ENCODE data around the gene ZDHHC12. TPM values are rescaled to one million over a fixed set of nuclear protein-coding genes. Genes with fewer than 3 reads are reported as not detected.

Gene ZDHHC12
- total and polyA plus RNA-seq, 2 of the 8 experiments (the other 6 are each of a cell fraction or from before 2014, with no cell fraction given), result 35.0 to 93.8 TPM

DNA sequence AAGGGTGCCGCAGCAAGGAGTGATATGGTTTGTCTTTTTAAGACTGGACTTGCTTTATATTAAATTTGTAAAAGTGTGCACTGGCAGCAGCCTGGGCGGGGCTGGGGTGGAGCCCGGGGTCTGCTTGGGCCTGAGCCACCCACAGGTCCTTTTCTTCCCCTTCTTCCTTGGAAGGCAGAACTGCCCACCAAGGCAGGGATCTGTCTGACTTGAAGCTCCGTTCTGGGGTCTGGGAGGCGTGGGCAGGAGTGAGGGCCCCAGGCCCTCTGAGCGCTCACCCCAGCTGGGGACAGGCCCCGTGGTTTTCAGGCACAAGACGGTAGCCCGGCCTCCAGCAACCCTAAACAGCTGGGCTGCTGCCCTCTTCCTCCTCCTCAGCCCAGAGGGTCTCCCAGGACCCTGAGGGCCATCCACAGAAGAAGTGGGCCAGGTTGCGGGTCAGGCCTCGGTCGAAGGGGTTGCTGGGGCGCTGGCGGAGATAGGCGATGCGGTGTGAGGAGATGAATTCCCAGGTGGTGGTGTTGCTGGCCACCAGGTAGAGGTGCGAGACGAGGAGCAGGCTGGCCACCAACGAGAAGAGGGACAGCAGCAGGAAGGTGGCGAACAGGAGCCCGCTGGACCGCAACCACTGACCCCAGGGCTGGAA is 3.0 kb downstream of the ZDHHC12 start (continued):
- TF ChIP-seq, protein P1, sequence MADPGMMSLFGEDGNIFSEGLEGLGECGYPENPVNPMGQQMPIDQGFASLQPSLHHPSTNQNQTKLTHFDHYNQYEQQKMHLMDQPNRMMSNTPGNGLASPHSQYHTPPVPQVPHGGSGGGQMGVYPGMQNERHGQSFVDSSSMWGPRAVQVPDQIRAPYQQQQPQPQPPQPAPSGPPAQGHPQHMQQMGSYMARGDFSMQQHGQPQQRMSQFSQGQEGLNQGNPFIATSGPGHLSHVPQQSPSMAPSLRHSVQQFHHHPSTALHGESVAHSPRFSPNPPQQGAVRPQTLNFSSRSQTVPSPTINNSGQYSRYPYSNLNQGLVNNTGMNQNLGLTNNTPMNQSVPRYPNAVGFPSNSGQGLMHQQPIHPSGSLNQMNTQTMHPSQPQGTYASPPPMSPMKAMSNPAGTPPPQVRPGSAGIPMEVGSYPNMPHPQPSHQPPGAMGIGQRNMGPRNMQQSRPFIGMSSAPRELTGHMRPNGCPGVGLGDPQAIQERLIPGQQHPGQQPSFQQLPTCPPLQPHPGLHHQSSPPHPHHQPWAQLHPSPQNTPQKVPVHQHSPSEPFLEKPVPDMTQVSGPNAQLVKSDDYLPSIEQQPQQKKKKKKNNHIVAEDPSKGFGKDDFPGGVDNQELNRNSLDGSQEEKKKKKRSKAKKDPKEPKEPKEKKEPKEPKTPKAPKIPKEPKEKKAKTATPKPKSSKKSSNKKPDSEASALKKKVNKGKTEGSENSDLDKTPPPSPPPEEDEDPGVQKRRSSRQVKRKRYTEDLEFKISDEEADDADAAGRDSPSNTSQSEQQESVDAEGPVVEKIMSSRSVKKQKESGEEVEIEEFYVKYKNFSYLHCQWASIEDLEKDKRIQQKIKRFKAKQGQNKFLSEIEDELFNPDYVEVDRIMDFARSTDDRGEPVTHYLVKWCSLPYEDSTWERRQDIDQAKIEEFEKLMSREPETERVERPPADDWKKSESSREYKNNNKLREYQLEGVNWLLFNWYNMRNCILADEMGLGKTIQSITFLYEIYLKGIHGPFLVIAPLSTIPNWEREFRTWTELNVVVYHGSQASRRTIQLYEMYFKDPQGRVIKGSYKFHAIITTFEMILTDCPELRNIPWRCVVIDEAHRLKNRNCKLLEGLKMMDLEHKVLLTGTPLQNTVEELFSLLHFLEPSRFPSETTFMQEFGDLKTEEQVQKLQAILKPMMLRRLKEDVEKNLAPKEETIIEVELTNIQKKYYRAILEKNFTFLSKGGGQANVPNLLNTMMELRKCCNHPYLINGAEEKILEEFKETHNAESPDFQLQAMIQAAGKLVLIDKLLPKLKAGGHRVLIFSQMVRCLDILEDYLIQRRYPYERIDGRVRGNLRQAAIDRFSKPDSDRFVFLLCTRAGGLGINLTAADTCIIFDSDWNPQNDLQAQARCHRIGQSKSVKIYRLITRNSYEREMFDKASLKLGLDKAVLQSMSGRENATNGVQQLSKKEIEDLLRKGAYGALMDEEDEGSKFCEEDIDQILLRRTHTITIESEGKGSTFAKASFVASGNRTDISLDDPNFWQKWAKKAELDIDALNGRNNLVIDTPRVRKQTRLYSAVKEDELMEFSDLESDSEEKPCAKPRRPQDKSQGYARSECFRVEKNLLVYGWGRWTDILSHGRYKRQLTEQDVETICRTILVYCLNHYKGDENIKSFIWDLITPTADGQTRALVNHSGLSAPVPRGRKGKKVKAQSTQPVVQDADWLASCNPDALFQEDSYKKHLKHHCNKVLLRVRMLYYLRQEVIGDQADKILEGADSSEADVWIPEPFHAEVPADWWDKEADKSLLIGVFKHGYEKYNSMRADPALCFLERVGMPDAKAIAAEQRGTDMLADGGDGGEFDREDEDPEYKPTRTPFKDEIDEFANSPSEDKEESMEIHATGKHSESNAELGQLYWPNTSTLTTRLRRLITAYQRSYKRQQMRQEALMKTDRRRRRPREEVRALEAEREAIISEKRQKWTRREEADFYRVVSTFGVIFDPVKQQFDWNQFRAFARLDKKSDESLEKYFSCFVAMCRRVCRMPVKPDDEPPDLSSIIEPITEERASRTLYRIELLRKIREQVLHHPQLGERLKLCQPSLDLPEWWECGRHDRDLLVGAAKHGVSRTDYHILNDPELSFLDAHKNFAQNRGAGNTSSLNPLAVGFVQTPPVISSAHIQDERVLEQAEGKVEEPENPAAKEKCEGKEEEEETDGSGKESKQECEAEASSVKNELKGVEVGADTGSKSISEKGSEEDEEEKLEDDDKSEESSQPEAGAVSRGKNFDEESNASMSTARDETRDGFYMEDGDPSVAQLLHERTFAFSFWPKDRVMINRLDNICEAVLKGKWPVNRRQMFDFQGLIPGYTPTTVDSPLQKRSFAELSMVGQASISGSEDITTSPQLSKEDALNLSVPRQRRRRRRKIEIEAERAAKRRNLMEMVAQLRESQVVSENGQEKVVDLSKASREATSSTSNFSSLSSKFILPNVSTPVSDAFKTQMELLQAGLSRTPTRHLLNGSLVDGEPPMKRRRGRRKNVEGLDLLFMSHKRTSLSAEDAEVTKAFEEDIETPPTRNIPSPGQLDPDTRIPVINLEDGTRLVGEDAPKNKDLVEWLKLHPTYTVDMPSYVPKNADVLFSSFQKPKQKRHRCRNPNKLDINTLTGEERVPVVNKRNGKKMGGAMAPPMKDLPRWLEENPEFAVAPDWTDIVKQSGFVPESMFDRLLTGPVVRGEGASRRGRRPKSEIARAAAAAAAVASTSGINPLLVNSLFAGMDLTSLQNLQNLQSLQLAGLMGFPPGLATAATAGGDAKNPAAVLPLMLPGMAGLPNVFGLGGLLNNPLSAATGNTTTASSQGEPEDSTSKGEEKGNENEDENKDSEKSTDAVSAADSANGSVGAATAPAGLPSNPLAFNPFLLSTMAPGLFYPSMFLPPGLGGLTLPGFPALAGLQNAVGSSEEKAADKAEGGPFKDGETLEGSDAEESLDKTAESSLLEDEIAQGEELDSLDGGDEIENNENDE (IDR thresholded peaks at IDR 0.05; ENCODE audit: insufficient replicate concordance, low read length), result no peak
- TF ChIP-seq, protein P2, sequence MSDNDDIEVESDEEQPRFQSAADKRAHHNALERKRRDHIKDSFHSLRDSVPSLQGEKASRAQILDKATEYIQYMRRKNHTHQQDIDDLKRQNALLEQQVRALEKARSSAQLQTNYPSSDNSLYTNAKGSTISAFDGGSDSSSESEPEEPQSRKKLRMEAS (IDR thresholded peaks at IDR 0.05), result no peak
- TF ChIP-seq POU5F1 (IDR thresholded peaks at IDR 0.05; ENCODE audit: low read depth, low read length) (no peak), GTF2F1 (IDR thresholded peaks at IDR 0.05; ENCODE audit: borderline replicate concordance, low read depth, low read length) (no peak)

Measured in H1 (cell line).